GM21390 (cell line): ENCODE measurements around the gene GNGT1.

Source experiments
- ATAC-seq: cut with Tn5 transposase; IDR thresholded peaks from one replicate; pipeline ENCODE4 v1.9.1; 2021; ENCODE audit not compliant: unreplicated experiment

The GNGT1 gene

DNA sequence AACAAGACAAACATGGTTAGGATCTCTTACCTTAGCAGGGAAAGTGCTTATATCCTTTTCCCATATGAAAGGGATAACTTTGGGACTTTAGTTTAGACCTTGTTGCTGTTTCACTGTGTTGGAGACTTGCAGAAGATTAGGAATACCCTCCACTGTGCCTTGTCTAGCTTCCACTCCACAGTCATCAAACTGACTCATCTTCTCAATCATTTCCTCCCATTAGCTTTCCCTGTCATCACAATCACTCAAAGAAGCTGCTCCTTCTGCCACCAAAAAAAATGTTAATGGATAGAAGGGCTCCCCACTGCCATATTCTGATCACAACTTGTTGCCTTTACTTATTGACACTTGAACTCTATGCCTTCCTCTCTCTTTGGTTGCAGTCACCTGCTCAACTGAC is 31.9 kb downstream of the GNGT1 start:
- no peak for ATAC-seq

DNA sequence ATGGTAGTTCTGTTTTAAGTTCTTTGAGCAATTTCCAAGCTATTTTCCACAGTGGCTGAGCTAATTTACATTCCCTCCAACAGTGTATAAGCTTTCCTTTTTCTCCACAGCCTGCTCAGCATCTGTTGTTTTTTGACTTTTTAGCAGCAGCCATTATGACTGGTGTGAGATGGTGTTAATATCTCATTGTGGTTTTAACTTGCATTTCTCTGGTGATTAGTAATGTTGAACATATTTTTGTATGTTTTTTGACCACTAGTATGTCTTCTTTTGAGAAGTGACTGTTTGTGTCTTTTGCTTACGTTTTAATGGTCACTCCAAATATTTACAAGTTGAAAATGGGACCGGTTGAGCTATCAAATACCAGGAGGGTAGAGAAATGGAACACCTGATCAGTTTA is 35.6 kb downstream of the GNGT1 start:
- ATAC-seq = no peak

DNA sequence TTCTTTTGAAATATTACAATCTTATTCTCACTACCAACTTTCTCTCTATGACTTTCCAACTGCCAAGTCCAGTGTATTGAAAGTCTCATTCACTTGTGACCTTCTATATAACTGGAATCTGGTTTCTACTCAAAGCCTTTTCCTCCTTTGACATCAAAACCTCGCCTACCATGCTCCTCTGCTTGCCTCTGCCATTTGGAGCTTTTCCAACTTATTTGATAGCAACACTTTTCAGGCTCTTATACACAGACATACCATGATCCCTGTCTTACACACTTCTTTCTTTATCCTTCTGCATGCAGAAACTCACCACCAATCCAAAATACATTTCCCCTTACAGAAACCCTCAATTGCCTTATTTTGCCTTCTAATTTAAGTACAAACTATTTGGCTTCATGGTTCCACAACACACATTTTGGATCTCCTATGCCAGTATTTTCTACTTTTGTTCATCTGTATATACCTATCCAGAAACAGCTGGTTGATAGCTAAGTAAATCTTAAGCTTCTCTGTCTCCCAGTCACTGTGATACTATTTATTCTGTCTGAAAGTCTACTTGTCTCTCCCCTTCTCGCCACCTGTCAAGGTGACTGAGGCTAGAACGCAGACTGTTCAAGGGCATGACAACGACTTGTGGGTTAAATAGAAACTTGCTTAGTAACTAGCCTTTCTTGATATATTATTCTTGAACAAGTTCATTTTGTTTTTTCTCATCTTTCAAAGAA is 37.6 kb downstream of the GNGT1 start:
- no peak for ATAC-seq

GRCh38 chr7:93944673-93945072 is 38.3 kb downstream of the GNGT1 start:
- no peak for ATAC-seq

GRCh38 chr7:93945083-93945482 is 38.7 kb downstream of the GNGT1 start:
- ATAC-seq = no peak

GRCh38 chr7:93945756-93946535 is 39.6 kb downstream of the GNGT1 start:
- no peak for ATAC-seq

- ATAC-seq = no peak
These were observed 41.7 kb downstream of the GNGT1 start for GRCh38 chr7:93948106-93948505.

DNA sequence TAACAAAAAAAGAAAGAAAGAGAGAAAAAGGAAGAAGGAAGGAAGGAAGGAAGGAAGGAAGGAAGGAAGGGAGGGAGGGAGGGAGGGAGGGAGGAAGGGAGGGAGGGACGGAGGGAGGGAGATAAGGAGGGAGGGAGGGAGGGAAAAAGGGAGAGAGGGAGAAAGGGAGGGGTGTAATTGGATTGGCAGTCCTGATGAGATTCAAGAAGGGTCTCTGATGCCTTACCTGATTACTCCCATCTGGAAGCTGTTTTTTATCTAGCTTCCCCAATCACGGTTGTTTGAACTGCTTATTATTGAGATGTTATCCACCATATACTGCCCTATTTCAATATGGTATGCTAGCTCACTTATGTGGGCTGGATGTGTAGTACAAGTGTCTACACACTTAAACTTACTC is 42.5 kb downstream of the GNGT1 start:
- no peak for ATAC-seq

DNA sequence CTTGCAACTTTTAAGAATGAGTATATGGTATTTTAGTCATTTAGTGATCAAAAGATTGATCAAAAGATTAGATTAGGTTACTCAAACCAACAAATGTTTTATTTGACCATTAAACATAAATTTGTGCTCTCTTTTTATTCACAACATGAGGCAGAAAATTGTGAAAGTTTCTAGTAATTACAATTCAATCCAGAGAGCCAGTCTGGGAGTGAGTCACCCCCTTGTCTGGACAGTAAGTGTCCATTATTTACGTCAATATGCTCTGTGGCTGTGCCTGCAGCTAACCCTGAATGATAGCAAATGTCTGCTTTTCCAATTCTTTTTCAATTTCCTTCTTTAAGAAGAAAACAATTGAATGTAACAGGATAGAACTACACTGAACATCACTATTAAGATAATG is 43.1 kb downstream of the GNGT1 start:
- no peak for ATAC-seq

- peak; percentile 72 for ATAC-seq
These were observed 48.9 kb downstream of the GNGT1 start for GRCh38 chr7:93955304-93955703.

GRCh38 chr7:93957767-93958166 is 51.4 kb downstream of the GNGT1 start:
- peak; percentile 56 for ATAC-seq

GRCh38 chr7:93958216-93958615 is 51.8 kb downstream of the GNGT1 start:
- no peak for ATAC-seq

- no peak for ATAC-seq
These were observed 52.3 kb downstream of the GNGT1 start for GRCh38 chr7:93958651-93959050.
